Ishikawa (cell line): ENCODE measurements around the gene DENND4A.

Experiments
- EGR1 ChIP-seq: IDR thresholded peaks from 2 replicates; pipeline ENCODE4 v1.6.1; 2012
- EP300 ChIP-seq: IDR thresholded peaks from 2 replicates; pipeline ENCODE4 v1.6.1; 2012; ENCODE audit warnings: borderline replicate concordance
- MAX ChIP-seq: IDR thresholded peaks from 2 replicates; pipeline ENCODE4 v1.6.1; 2012
- RAD21 ChIP-seq: IDR thresholded peaks from 2 replicates; pipeline ENCODE4 v1.6.1; 2012; ENCODE audit warnings: low read depth
- REST ChIP-seq: IDR thresholded peaks from 2 replicates; pipeline ENCODE4 v1.6.1; 2012; ENCODE audit warnings: low read depth, mild to moderate bottlenecking
- TAF1 ChIP-seq: IDR thresholded peaks from 2 replicates; pipeline ENCODE4 v1.6.1; 2012; ENCODE audit warnings: low read depth, mild to moderate bottlenecking
- TCF12 ChIP-seq: IDR thresholded peaks from 2 replicates; pipeline ENCODE4 v1.6.1; 2012; ENCODE audit warnings: low read depth
- TEAD4 ChIP-seq: IDR thresholded peaks from 2 replicates; pipeline ENCODE4 v1.6.1; 2012
- YY1 ChIP-seq: IDR thresholded peaks from 2 replicates; pipeline ENCODE4 v1.6.1; 2012; ENCODE audit warnings: low read depth
- TF ChIP-seq, protein P1 (sequence below): IDR thresholded peaks from 2 replicates; pipeline ENCODE4 v1.6.1; 2012

GRCh38 chr15:65789105-65789504 is 3.0 kb downstream of the DENND4A start:
- TF ChIP-seq RAD21 = no peak
- TF ChIP-seq TAF1 = no peak
- no peak for TF ChIP-seq REST
- no peak for TF ChIP-seq EP300
- TF ChIP-seq, protein P1, sequence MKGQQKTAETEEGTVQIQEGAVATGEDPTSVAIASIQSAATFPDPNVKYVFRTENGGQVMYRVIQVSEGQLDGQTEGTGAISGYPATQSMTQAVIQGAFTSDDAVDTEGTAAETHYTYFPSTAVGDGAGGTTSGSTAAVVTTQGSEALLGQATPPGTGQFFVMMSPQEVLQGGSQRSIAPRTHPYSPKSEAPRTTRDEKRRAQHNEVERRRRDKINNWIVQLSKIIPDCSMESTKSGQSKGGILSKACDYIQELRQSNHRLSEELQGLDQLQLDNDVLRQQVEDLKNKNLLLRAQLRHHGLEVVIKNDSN = no peak
- TF ChIP-seq TEAD4 = no peak
- no peak for TF ChIP-seq YY1
- TF ChIP-seq MAX = no peak
- no peak for TF ChIP-seq EGR1
- TF ChIP-seq TCF12 = no peak
